Right lobe of liver (tissue), 6 donors: Measurements from ENCODE around the gene RORC. TPM values are rescaled to one million over a fixed set of nuclear protein-coding genes. Genes with fewer than 3 reads are reported as not detected.

Experiments
- ATAC-seq, 4 donors: fragments of 200-7000 bp; cut with Tn5 transposase; one replicate each; pipeline ENCODE4 v1.9.1; 2020; ENCODE audit warnings: mild to moderate bottlenecking in 4 of 4, moderate library complexity in 4 of 4
- DNase-seq, 3 donors: peaks; one replicate each; pipeline ENCODE4 v3.0.0-alpha.2; 2020
- H3K27ac ChIP-seq, 3 donors: fragments of 200-600 bp; one replicate each; pipeline ENCODE4 v1.8.0; 2022
- H3K27me3 ChIP-seq, 2 donors: fragments of 200-600 bp; one replicate each; pipeline ENCODE4 v1.8.0; 2022
- H3K36me3 ChIP-seq, 4 donors: fragments of 200-600 bp; sonication (generic) in 1 of 4; one replicate each; pipeline versions ENCODE4 v1.5.1 to v1.8.0; 2017 to 2022; ENCODE audit warnings: control low read depth in 1 of 4
- H3K4me1 ChIP-seq, 4 donors: fragments of 200-600 bp; sonication (generic) in 1 of 4; one replicate each; pipeline versions ENCODE4 v1.5.1 to v1.8.0; 2017 to 2022; ENCODE audit warnings: control low read depth in 1 of 4
- H3K4me3 ChIP-seq, 3 donors: fragments of 200-600 bp; one replicate each; pipeline ENCODE4 v1.8.0; 2022
- H3K9me3 ChIP-seq, 4 donors: fragments of 200-600 bp; sonication (generic) in 1 of 4; one replicate each; pipeline versions ENCODE4 v1.5.1 to v1.8.0; 2017 to 2022; ENCODE audit warnings: control low read depth in 1 of 4
- CTCF ChIP-seq, 4 donors: fragments of 200-600 bp in 3 of 4; fragments of 450-650 bp in 1 of 4; IDR thresholded peaks; one replicate each; pipeline versions ENCODE4 v1.5.1 to v1.8.0; 2016 to 2022; ENCODE audit warnings: antibody characterized with exemption in 4 of 4, mild to moderate bottlenecking in 2 of 4
- POLR2A ChIP-seq: fragments of 450-650 bp; IDR thresholded peaks from one replicate; pipeline ENCODE4 v1.6.1; 2017; ENCODE audit warnings: antibody characterized with exemption, mild to moderate bottlenecking
- WGBS: methylation state at CpG from one replicate; pipeline ENCODE4 v1.1.6; 2018; ENCODE audit warnings: low coverage, low lambda C conversion rate; ENCODE audit not compliant: insufficient coverage; ENCODE audit errors: missing lambda C conversion rate; 5-methylcytosine and 5-hydroxymethylcytosine counted together
- intact Hi-C, 2 donors: fragments of 100-400 bp; cut with DNase I; formaldehyde crosslinking; loops; one replicate each; pipeline versions ENCODE4 v1.11.2 to v1.14.1; 2022
- total RNA-seq, 6 experiments: library from RNA; depleted of rRNA in 2 of 6; stranded (reverse); fragments of >200 nt in 2 of 6; fragmentation: NEBNext Ultra II Directional in 3 of 6; extraction: Animal tissue kit (Norgen Biotek cat#: 25700) in 3 of 6; gene quantifications; one replicate each; pipeline versions ENCODE4 v1.1.0 to v1.2.4, GENCODE V29; 2016 to 2023
- donor health status: DM: no; HTN: yes; CAD: no.
- donor health status: DM: no; HTN: no; CAD: no.
- donor health status: DM: no; HTN: no; CAD: no.
- donor health status: DM: no; HTN: yes; CAD: no.
- donor health status: DM: no; HTN: yes; CAD: no.

The RORC gene
- total RNA-seq, 6 experiments from 2014 or later = 13.3 to 33.9 (median 21.5) TPM

GRCh38 chr1:151777317-151777716 is 54.3 kb downstream of the RORC start:
- TF ChIP-seq CTCF (IDR thresholded peaks at IDR 0.05) = no peak
- Histone ChIP-seq H3K27me3 (no peaks in the 10 kb centered on the region), H3K4me3 (no peak overlapping the region), H3K27ac (no peak overlapping the region), H3K4me1 (peaks cover 0 to 15% (median 2%) of the 10 kb centered on the region in 4 donors), H3K36me3 (peaks cover 0 to 10% (median 5%) of the 10 kb centered on the region in 4 donors), H3K9me3 (no peaks in the 10 kb centered on the region)
- WGBS = 81% methylated on average over 4 of the region's 4 CpGs
- no peak for DNase-seq
- ATAC-seq = no peak
- intact Hi-C loops = no loop called here

GRCh38 chr1:151776665-151777062 is 54.9 kb downstream of the RORC start:
- TF ChIP-seq POLR2A (no peak), CTCF (IDR thresholded peaks at IDR 0.05) (no peak)
- peaks cover 0 to 15% (median 2%) of the 10 kb centered on the region in 4 donors for H3K4me1 ChIP-seq
- 100% methylated on average over 3 of the region's 3 CpGs for WGBS
- DNase-seq (no peak), ATAC-seq (no peak)
- H3K9me3 ChIP-seq = no peaks in the 10 kb centered on the region
- H3K27ac ChIP-seq = no peak overlapping the region
- no peaks in the 10 kb centered on the region for H3K27me3 ChIP-seq
- H3K4me3 ChIP-seq = no peak overlapping the region
- intact Hi-C loops = no loop called here
- peaks cover 0 to 10% (median 5%) of the 10 kb centered on the region in 4 donors for H3K36me3 ChIP-seq

GRCh38 chr1:151775894-151776664 is 55.5 kb downstream of the RORC start:
- Histone ChIP-seq H3K4me1 (peaks cover 0 to 15% (median 2%) of the 10 kb centered on the region in 4 donors), H3K9me3 (no peaks in the 10 kb centered on the region), H3K4me3 (no peak overlapping the region), H3K27ac (peak overlapping the region in 1 of 3 donors; percentile 20), H3K27me3 (no peaks in the 10 kb centered on the region), H3K36me3 (peaks cover 0 to 6% (median 5%) of the 10 kb centered on the region in 4 donors)
- intact Hi-C loops = no loop called here
- WGBS = 57% methylated on average over 7 of the region's 7 CpGs
- DNase-seq (peak in 2 of 3 donors; percentile 47 to 69), ATAC-seq (peak; percentile 21 to 98 (median 68))
- TF ChIP-seq POLR2A (no peak), CTCF (IDR thresholded peaks at IDR 0.05) (no peak)

- WGBS = 58% methylated on average over 3 of the region's 3 CpGs
- Histone ChIP-seq H3K4me3 (no peak overlapping the region), H3K27me3 (no peaks in the 10 kb centered on the region), H3K27ac (no peak overlapping the region), H3K4me1 (peaks cover 0 to 15% (median 2%) of the 10 kb centered on the region in 4 donors), H3K36me3 (peaks cover 0 to 6% (median 5%) of the 10 kb centered on the region in 4 donors), H3K9me3 (no peaks in the 10 kb centered on the region)
- no peak for ATAC-seq
- DNase-seq = no peak
- TF ChIP-seq CTCF (IDR thresholded peaks at IDR 0.05) = no peak
- TF ChIP-seq POLR2A = no peak
- intact Hi-C loops = no loop called here
These were observed 57.2 kb downstream of the RORC start for GRCh38 chr1:151774256-151774922.
